H1 (cell line): ENCODE results near the gene FNIP2. TPM values are rescaled to one million over a fixed set of nuclear protein-coding genes. Genes with fewer than 3 reads are reported as not detected.

Experiments
- CTCF ChIA-PET: fragments of 300-600 bp; sonication (Branson Sonifier 250); formaldehyde crosslinking; loops from one replicate; lab custom pipeline; 2021; ENCODE audit not compliant: partially characterized antibody; lab: Charles Lee
- POLR2A ChIA-PET: fragments of 300-600 bp; sonication (Branson Sonifier 250); formaldehyde crosslinking; loops from one replicate; lab custom pipeline; 2021; ENCODE audit warnings: inconsistent platforms; ENCODE audit not compliant: partially characterized antibody; lab: Charles Lee
- DNase-seq, 2 experiments: peaks; one replicate each; pipeline versions ENCODE4 v3.0.0 to v3.0.0-alpha.2; 2010 to 2022; ENCODE audit warnings: low spot score in 2 of 2, low read depth in 1 of 2, mixed read lengths in 1 of 2
- FAIRE-seq: peaks from 2 replicates; lab custom pipeline; 2011; peaks lifted over from hg19 to GRCh38; lab: Jason Lieb, UNC
- H2AFZ ChIP-seq: 2 replicates; pipeline ENCODE4 v1.8.1; 2012; ENCODE audit warnings: low read length, inconsistent platforms
- H2AK5ac ChIP-seq: 2 replicates; pipeline ENCODE4 v1.6.1; 2013; ENCODE audit warnings: low read depth, low read length
- H2BK120ac ChIP-seq: replicated peaks from 2 replicates; pipeline ENCODE3; 2013; ENCODE audit warnings: low read depth, low read length, inconsistent platforms
- H2BK12ac ChIP-seq: 2 replicates; pipeline ENCODE4 v1.6.1; 2013; ENCODE audit warnings: low read depth, low read length
- H2BK15ac ChIP-seq: 2 replicates; pipeline ENCODE4 v1.6.1; 2013; ENCODE audit warnings: low read length
- H2BK20ac ChIP-seq: 2 replicates; pipeline ENCODE4 v1.6.1; 2013; ENCODE audit warnings: low read length
- H2BK5ac ChIP-seq: 2 replicates; pipeline ENCODE4 v1.6.1; 2013; ENCODE audit warnings: low read depth, low read length
- H3K14ac ChIP-seq: 2 replicates; pipeline ENCODE4 v1.6.1; 2013; ENCODE audit warnings: inconsistent platforms; ENCODE audit not compliant: insufficient read length
- H3K18ac ChIP-seq: 2 replicates; pipeline ENCODE4 v1.6.1; 2013; ENCODE audit warnings: low read length; ENCODE audit errors: extremely low read depth
- H3K23ac ChIP-seq: 2 replicates; pipeline ENCODE4 v1.6.1; 2013; ENCODE audit warnings: inconsistent platforms; ENCODE audit not compliant: insufficient read length
- H3K23me2 ChIP-seq: 2 replicates; pipeline ENCODE4 v1.6.1; 2013; ENCODE audit warnings: low read depth, low read length
- H3K27ac ChIP-seq: 2 replicates; pipeline ENCODE4 v1.6.1; 2011; ENCODE audit warnings: low read depth, low read length, inconsistent platforms
- H3K27me3 ChIP-seq, 4 experiments: replicated peaks in 1 of 4; 1 replicate in 1 of 4; 2 replicates in 3 of 4; pipeline versions ENCODE4 v1.6.1 to v1.8.1; 2011 to 2013; ENCODE audit warnings: low read length in 3 of 4, mild to moderate bottlenecking in 3 of 4, inconsistent platforms in 2 of 4, mixed read lengths in 2 of 4, moderate library complexity in 1 of 4; ENCODE audit not compliant: control insufficient read depth in 3 of 4, insufficient read depth in 3 of 4; ENCODE audit errors: extremely low read depth in 1 of 4
- H3K36me3 ChIP-seq, 4 experiments: 2 replicates each; pipeline versions ENCODE4 v1.6.1 to v1.8.1; 2011 to 2013; ENCODE audit warnings: mild to moderate bottlenecking in 4 of 4, low read length in 3 of 4, moderate library complexity in 2 of 4, control low read depth in 1 of 4, inconsistent platforms in 1 of 4; ENCODE audit not compliant: insufficient read depth in 4 of 4, control insufficient read depth in 2 of 4
- H3K4ac ChIP-seq: replicated peaks from 2 replicates; pipeline ENCODE3; 2013; ENCODE audit warnings: low read length, low read depth, mixed read lengths, inconsistent platforms; ENCODE audit not compliant: insufficient read length
- H3K4me1 ChIP-seq, 4 experiments: replicated peaks in 1 of 4; 1 replicate in 1 of 4; 2 replicates in 3 of 4; pipeline versions ENCODE4 v1.6.1 to v1.8.1; 2011 to 2013; ENCODE audit warnings: low read length in 3 of 4, inconsistent platforms in 2 of 4, mixed read lengths in 1 of 4; ENCODE audit not compliant: insufficient read depth in 4 of 4, control insufficient read depth in 3 of 4
- H3K4me2 ChIP-seq, 2 experiments: 2 replicates each; pipeline versions ENCODE4 v1.6.1 to v1.8.1; 2011 to 2013; ENCODE audit warnings: low read depth in 2 of 2, low read length in 2 of 2, control low read depth in 1 of 2, inconsistent platforms in 1 of 2, mild to moderate bottlenecking in 1 of 2; ENCODE audit not compliant: insufficient read depth in 1 of 2
- H3K4me3 ChIP-seq, 4 experiments: fragments of 200-600, 300-600 bp in 1 of 4; sonication (generic), shearing (Covaris generic), sonication (Bioruptor Twin) in 1 of 4; 2 replicates each; pipeline versions ENCODE4 v1.5.1 to v1.8.1; 2011 to 2016; ENCODE audit warnings: low read length in 4 of 4, low read depth in 3 of 4, control low read depth in 2 of 4, inconsistent platforms in 2 of 4, mild to moderate bottlenecking in 2 of 4, mixed read lengths in 1 of 4, moderate library complexity in 1 of 4; ENCODE audit not compliant: insufficient read depth in 2 of 4; ENCODE audit errors: extremely low read depth in 1 of 4
- H3K56ac ChIP-seq: replicated peaks from 2 replicates; pipeline ENCODE3; 2013; ENCODE audit warnings: low read depth, mild to moderate bottlenecking, mixed read lengths, low read length, inconsistent platforms; ENCODE audit not compliant: insufficient read length
- H3K79me1 ChIP-seq: 2 replicates; pipeline ENCODE4 v1.6.1; 2013; ENCODE audit warnings: low read depth, low read length, control low read depth
- H3K79me2 ChIP-seq, 2 experiments: 2 replicates each; pipeline versions ENCODE4 v1.6.1 to v1.8.1; 2012 to 2013; ENCODE audit warnings: low read length in 2 of 2, mild to moderate bottlenecking in 2 of 2, inconsistent platforms in 1 of 2; ENCODE audit not compliant: insufficient read depth in 2 of 2, control insufficient read depth in 1 of 2
- H3K9ac ChIP-seq, 4 experiments: replicated peaks in 1 of 4; 1 replicate in 1 of 4; 2 replicates in 3 of 4; pipeline versions ENCODE4 v1.6.1 to v1.8.1; 2011 to 2013; ENCODE audit warnings: low read depth in 3 of 4, low read length in 3 of 4, control low read depth in 2 of 4, mild to moderate bottlenecking in 2 of 4, moderate library complexity in 2 of 4, inconsistent platforms in 1 of 4; ENCODE audit errors: extremely low read depth in 1 of 4
- H3K9me3 ChIP-seq, 2 experiments: 2 replicates each; pipeline versions ENCODE4 v1.6.1 to v1.8.1; 2012 to 2013; ENCODE audit warnings: mild to moderate bottlenecking in 2 of 2, moderate library complexity in 2 of 2, control low read depth in 1 of 2, inconsistent platforms in 1 of 2, low read depth in 1 of 2, low read length in 1 of 2, mixed read lengths in 1 of 2; ENCODE audit not compliant: insufficient read depth in 2 of 2
- H4K20me1 ChIP-seq, 2 experiments: replicated peaks in 1 of 2; 2 replicates each; pipeline versions ENCODE3 to v1.8.1; 2011 to 2013; ENCODE audit warnings: inconsistent platforms in 2 of 2, low read length in 2 of 2, mild to moderate bottlenecking in 1 of 2; ENCODE audit not compliant: insufficient read depth in 2 of 2, control insufficient read depth in 1 of 2
- H4K5ac ChIP-seq: 2 replicates; pipeline ENCODE4 v1.6.1; 2013; ENCODE audit warnings: low read length, low read depth, mixed read lengths, inconsistent platforms; ENCODE audit not compliant: insufficient read length
- H4K8ac ChIP-seq: 2 replicates; pipeline ENCODE4 v1.8.0; 2013; ENCODE audit warnings: mild to moderate bottlenecking, moderate library complexity, low read length, inconsistent platforms; ENCODE audit not compliant: insufficient read depth; ENCODE audit errors: extremely low read depth
- H4K91ac ChIP-seq: replicated peaks from 2 replicates; pipeline ENCODE3; 2013; ENCODE audit warnings: low read length, mixed read lengths, inconsistent platforms; ENCODE audit not compliant: insufficient read length
- BCL11A ChIP-seq, 2 experiments: IDR thresholded peaks; one replicate each; pipeline ENCODE4 v1.6.1; 2011; ENCODE audit warnings: low read depth in 2 of 2, low read length in 2 of 2, mild to moderate bottlenecking in 2 of 2
- GTF2F1 ChIP-seq: IDR thresholded peaks from 2 replicates; pipeline ENCODE4 v1.6.1; 2012; ENCODE audit warnings: low read depth, low read length, improper control_type of control experiment, borderline replicate concordance
- POU5F1 ChIP-seq: IDR thresholded peaks from 2 replicates; pipeline ENCODE4 v1.6.1; 2011; ENCODE audit warnings: low read depth, mild to moderate bottlenecking, low read length, moderate library complexity
- RAD21 ChIP-seq, 2 experiments: IDR thresholded peaks in 1 of 2; conservative IDR thresholded peaks in 1 of 2; 2 replicates each; pipeline ENCODE4 v1.6.1; 2011; ENCODE audit warnings: low read depth in 2 of 2, low read length in 2 of 2, improper control_type of control experiment in 1 of 2, inconsistent platforms in 1 of 2, mild to moderate bottlenecking in 1 of 2, moderate library complexity in 1 of 2
- RNF2 ChIP-seq: fragments of 200-900, 300-1000 bp; sonication (generic); IDR thresholded peaks from 2 replicates; pipeline ENCODE4 v1.7.1; 2016; ENCODE audit warnings: borderline replicate concordance, low read depth, mild to moderate bottlenecking, antibody characterized with exemption, low read length; ENCODE audit not compliant: poor library complexity, severe bottlenecking; ENCODE audit errors: missing control alignments
- SP1 ChIP-seq: IDR thresholded peaks from 2 replicates; pipeline ENCODE4 v1.6.1; 2011; ENCODE audit warnings: low read depth, low read length
- WGBS, 2 experiments: shearing (Covaris generic) in 1 of 2; methylation state at CpG; one replicate each; pipeline versions ENCODE4 v1.1.6 to v1.1.7; 2013 to 2015; ENCODE audit warnings: low lambda C conversion rate in 2 of 2, mixed read lengths in 2 of 2, inconsistent platforms in 1 of 2, low coverage in 1 of 2, missing lambda C conversion rate in 1 of 2; ENCODE audit not compliant: insufficient replicate concordance in 2 of 2, insufficient coverage in 1 of 2, insufficient read length in 1 of 2; ENCODE audit errors: extremely low coverage in 1 of 2, missing lambda C conversion rate in 1 of 2; 5-methylcytosine and 5-hydroxymethylcytosine counted together
- polyA plus RNA-seq, 7 experiments: library from polyadenylated mRNA; depleted of rRNA in 3 of 7; stranded (reverse) in 5 of 7; unstranded in 2 of 7; fragments of >200 nt in 5 of 7; fragments of 200-250 nt in 2 of 7; gene quantifications; 1 replicate in 5 of 7; 2 replicates in 1 of 7; 4 replicates in 1 of 7; pipeline versions ENCODE4 v1.2.1 to v1.2.3, GENCODE V29; 2011 to 2013; ENCODE audit warnings: missing spikeins in 2 of 7, mixed read lengths in 2 of 7
- total RNA-seq: library from RNA; stranded (reverse); fragmentation: NEBNext Ultra II Directional; extraction: Animal tissue kit (Norgen Biotek cat#: 25700); gene quantifications from 2 replicates; pipeline ENCODE4 v1.2.1, GENCODE V29; 2021

FNIP2 gene
- total and polyA plus RNA-seq, 2 of the 8 experiments (the other 6 are each of a cell fraction or from before 2014, with no cell fraction given), result 4.0 to 13.0 TPM

- 74% methylated on average over 1 of the region's 1 CpG; no CpG with 5 or more reads in 1 of the 2 experiments for WGBS, 2 experiments
- no peak for FAIRE-seq
- no peak overlapping the region for H3K4me2 ChIP-seq
- no peak overlapping the region for H4K8ac ChIP-seq
- H3K36me3 ChIP-seq, result no peaks in the 10 kb centered on the region
- CTCF ChIA-PET, result interaction anchor here (0.6 to 1.5 kb wide), 7 partner anchors 13 to 475 kb away, joined by 3 to 8 read pairs (median 4); no protein-coding TSS in a partner anchor
- no peak overlapping the region for H3K18ac ChIP-seq
- H3K23ac ChIP-seq, result no peak overlapping the region
- peaks cover 4% of the 10 kb centered on the region; the same call in 1 of the 2 replicates for H3K23me2 ChIP-seq
- no peak overlapping the region for H2BK15ac ChIP-seq
- H2BK20ac ChIP-seq, result no peak overlapping the region
- H2BK12ac ChIP-seq, result no peak overlapping the region
- no peak overlapping the region for H2AK5ac ChIP-seq
- POLR2A ChIA-PET, result no interaction called here
- H3K4me1 ChIP-seq, result no peaks in the 10 kb centered on the region; a peak in 1 of 7 replicates
- no peak overlapping the region for H3K4me3 ChIP-seq
- no peaks in the 10 kb centered on the region for H3K79me2 ChIP-seq
- H3K4ac ChIP-seq, result no peak overlapping the region
- no peaks in the 10 kb centered on the region for H3K79me1 ChIP-seq
- no peak overlapping the region for H2BK120ac ChIP-seq
- DNase-seq, result no peak
- H3K9ac ChIP-seq, result no peak overlapping the region
- no peaks in the 10 kb centered on the region for H3K9me3 ChIP-seq
- H3K56ac ChIP-seq, result no peak overlapping the region
- H3K27ac ChIP-seq, result no peak overlapping the region
- H4K91ac ChIP-seq, result no peak overlapping the region
- H2BK5ac ChIP-seq, result no peak overlapping the region
- no peak overlapping the region for H4K5ac ChIP-seq
- no peak overlapping the region; the same call in 1 of the 2 replicates for H2AFZ ChIP-seq
- H3K14ac ChIP-seq, result no peak overlapping the region
- H4K20me1 ChIP-seq, result no peaks in the 10 kb centered on the region
- H3K27me3 ChIP-seq, result no peaks in the 10 kb centered on the region; a peak in 1 of 7 replicates
- TF ChIP-seq BCL11A (IDR thresholded peaks at IDR 0.05; ENCODE audit: low read depth in 2 of 2, low read length in 2 of 2), result no peak
- no peak for TF ChIP-seq RNF2
- TF ChIP-seq SP1, result no peak
- TF ChIP-seq GTF2F1, result no peak
- TF ChIP-seq RAD21 (IDR thresholded peaks at IDR 0.05 in 1 of 2, conservative IDR thresholded peaks at IDR 0.05 in 1 of 2; ENCODE audit: low read depth in 2 of 2, low read length in 2 of 2), result no peak
- no peak for TF ChIP-seq POU5F1
Measured at GRCh38 chr4:158728236-158728635, 40.6 kb upstream of the FNIP2 start.
